GM23248 (cell line): Measurements from ENCODE around the gene GNB2.

Experiments used
- EZH2 ChIP-seq: fragments of 200-600 bp; sonication (generic); IDR thresholded peaks from 2 replicates; pipeline ENCODE4 v1.6.1; 2018; ENCODE audit warnings: antibody characterized with exemption, mild to moderate bottlenecking; ENCODE audit not compliant: insufficient read depth, poor library complexity, severe bottlenecking
- EZH2phosphoT487 ChIP-seq: fragments of 200-600 bp; sonication (generic); IDR thresholded peaks from 2 replicates; pipeline ENCODE4 v1.6.1; 2018; ENCODE audit warnings: antibody characterized with exemption, moderate library complexity, mild to moderate bottlenecking, low read depth; ENCODE audit not compliant: insufficient read depth

DNA sequence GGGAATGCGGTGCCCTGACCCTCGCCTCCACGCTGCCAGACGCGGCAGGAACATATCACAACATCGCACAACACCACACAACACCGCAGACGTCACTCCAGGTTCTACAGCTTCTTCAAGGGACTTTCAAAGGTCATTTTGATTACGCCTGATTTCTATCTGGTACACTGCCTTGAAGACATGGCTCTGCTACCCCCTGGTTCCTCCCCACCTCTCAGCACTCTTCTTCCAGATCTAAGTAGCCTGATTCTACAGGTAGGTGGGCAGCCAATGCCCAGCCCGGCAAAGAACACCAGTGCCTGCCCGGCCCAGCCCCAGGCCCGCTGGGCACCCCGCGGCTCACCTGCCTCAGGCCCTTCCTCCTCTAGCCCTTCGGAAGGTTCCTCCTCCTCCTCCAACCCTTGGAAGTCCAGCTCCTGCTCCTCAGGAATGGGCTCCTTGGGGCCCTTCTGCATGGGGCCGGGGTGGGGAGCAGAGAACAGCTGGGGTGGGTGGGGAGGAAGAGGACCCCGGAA, 12.1 kb downstream of the GNB2 start:
- TF ChIP-seq EZH2 (no peak), EZH2phosphoT487 (no peak)
